PFSK-1 (cell line): ENCODE measurements around the gene PIH1D1.

Source experiments
- POLR2AphosphoS5 ChIP-seq: IDR thresholded peaks from 2 replicates; pipeline ENCODE4 v1.6.1; 2012; ENCODE audit warnings: low read depth, mild to moderate bottlenecking, control low read depth, low read length, moderate library complexity
- REST ChIP-seq, 2 experiments: IDR thresholded peaks; 2 replicates each; pipeline versions ENCODE4 v1.6.1 to v1.8.0; 2011 to 2012; ENCODE audit warnings: low read depth in 2 of 2, low read length in 2 of 2, control low read depth in 1 of 2, inconsistent platforms in 1 of 2, mild to moderate bottlenecking in 1 of 2, moderate library complexity in 1 of 2; ENCODE audit not compliant: insufficient read depth in 1 of 2
- SIN3A ChIP-seq: IDR thresholded peaks from 2 replicates; pipeline ENCODE4 v1.6.1; 2012; ENCODE audit warnings: mild to moderate bottlenecking, low read length, moderate library complexity, borderline replicate concordance; ENCODE audit not compliant: insufficient read depth
- TAF1 ChIP-seq: IDR thresholded peaks from 2 replicates; pipeline ENCODE4 v1.6.1; 2012; ENCODE audit warnings: low read length, control low read depth, borderline replicate concordance; ENCODE audit not compliant: insufficient read depth

GRCh38 chr19:49421878-49422202, 29.8 kb downstream of the PIH1D1 start:
- TF ChIP-seq POLR2AphosphoS5 (no peak), TAF1 (no peak), SIN3A (no peak), REST (IDR thresholded peaks at IDR 0.05; ENCODE audit: insufficient read depth in 1 of 2, low read depth in 2 of 2, low read length in 2 of 2) (no peak)
